PC-3 (cell line): ENCODE measurements around the gene INPP5D.

Experiments
- EZH2phosphoT487 ChIP-seq: fragments of 300-600 bp; sonication (generic); IDR thresholded peaks from 2 replicates; pipeline ENCODE4 v1.6.1; 2018; ENCODE audit warnings: mild to moderate bottlenecking, antibody characterized with exemption, low read length, borderline replicate concordance
- TF ChIP-seq, protein P1 (sequence below): fragments of 300-600 bp; sonication (generic); conservative IDR thresholded peaks from 2 replicates; pipeline ENCODE4 v1.5.1; 2017; ENCODE audit warnings: antibody characterized with exemption, low read depth, mild to moderate bottlenecking, low read length

DNA sequence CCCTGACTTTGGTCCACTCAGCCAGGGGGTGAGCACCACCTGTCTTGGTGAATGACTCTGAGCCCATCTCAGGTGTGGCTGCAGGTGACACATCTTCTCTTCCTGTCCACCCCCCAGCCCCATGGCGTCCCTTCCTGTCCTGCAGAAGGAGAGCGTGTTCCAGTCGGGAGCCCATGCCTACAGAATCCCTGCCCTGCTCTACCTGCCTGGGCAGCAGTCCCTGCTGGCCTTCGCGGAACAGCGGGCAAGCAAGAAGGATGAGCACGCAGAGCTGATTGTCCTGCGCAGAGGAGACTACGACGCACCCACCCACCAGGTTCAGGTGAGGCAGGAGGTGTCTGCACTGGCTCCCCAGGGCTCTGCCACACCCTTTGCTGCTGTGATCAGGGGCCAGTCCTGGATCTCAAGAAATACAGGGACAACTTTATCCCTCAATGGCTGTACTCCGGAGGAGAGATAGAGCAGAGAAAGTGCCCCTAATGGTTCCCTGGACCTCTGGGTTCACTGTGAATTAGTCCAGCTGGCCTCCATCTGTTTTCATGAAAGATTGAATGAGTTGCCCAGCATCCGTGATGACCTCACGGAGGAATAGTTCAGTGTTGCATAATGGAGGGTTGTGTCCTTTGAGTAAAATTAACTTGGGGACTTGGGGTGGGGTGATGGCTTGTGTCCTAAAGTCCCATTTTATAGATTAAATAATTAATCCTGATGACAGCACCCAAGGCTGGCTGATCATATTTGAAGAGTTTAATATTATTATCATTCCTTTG is 27.4 kb upstream of the INPP5D start, which contains the start of gene NEU2:
- TF ChIP-seq, protein P1, sequence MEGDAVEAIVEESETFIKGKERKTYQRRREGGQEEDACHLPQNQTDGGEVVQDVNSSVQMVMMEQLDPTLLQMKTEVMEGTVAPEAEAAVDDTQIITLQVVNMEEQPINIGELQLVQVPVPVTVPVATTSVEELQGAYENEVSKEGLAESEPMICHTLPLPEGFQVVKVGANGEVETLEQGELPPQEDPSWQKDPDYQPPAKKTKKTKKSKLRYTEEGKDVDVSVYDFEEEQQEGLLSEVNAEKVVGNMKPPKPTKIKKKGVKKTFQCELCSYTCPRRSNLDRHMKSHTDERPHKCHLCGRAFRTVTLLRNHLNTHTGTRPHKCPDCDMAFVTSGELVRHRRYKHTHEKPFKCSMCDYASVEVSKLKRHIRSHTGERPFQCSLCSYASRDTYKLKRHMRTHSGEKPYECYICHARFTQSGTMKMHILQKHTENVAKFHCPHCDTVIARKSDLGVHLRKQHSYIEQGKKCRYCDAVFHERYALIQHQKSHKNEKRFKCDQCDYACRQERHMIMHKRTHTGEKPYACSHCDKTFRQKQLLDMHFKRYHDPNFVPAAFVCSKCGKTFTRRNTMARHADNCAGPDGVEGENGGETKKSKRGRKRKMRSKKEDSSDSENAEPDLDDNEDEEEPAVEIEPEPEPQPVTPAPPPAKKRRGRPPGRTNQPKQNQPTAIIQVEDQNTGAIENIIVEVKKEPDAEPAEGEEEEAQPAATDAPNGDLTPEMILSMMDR, result no peak
- TF ChIP-seq EZH2phosphoT487, result no peak
